GM15510 (cell line): ENCODE results near the gene PTPRF.

Source experiments
- POLR2A ChIP-seq: IDR thresholded peaks from 3 replicates; pipeline ENCODE4 v1.6.1; 2011; ENCODE audit warnings: borderline replicate concordance; ENCODE audit not compliant: insufficient read length; ENCODE audit errors: extremely low read depth

Gene PTPRF

DNA sequence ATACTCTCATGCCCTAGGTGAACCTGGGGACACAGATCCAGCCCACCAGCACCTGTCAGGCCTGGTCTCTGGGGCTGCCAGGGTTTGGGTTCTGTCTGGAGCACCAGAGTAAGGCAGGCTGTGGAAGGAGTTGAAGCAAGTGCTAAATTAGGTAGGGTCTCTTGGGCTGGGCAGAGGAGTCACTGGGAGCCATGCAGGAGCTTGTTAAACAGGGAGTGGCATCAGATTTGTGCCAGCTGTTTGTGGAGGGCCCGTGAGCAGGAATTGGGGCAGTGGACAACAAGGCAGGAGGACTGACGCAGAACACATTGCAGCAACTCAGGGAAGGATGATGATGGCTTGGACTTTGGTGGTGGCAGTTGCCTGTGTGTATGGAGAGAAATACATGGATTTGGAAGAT is 56.3 kb downstream of the PTPRF start:
- no peak for TF ChIP-seq POLR2A

DNA sequence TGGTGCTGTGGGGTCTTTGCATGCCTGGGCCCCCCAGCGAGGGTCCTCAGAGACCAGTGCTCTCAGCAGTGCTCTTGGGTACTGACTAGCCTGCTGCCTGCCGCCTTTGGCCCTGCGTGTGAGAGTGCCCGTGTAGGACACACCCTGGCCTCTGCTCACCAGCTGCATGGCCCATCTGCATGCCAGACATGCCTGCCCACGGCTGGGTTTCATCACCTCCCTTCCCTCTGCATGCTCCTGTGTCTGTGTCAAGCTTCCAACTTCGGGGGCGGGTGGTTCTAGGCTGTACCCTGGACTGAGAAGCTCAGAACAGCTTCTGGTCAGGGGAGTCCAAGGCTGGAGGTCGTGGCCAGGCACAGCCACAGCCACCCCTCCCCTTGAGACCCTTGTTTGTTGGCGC is 56.9 kb downstream of the PTPRF start:
- no peak for TF ChIP-seq POLR2A

GRCh38 chr1:43588592-43588991 is 57.9 kb downstream of the PTPRF start:
- no peak for TF ChIP-seq POLR2A

DNA sequence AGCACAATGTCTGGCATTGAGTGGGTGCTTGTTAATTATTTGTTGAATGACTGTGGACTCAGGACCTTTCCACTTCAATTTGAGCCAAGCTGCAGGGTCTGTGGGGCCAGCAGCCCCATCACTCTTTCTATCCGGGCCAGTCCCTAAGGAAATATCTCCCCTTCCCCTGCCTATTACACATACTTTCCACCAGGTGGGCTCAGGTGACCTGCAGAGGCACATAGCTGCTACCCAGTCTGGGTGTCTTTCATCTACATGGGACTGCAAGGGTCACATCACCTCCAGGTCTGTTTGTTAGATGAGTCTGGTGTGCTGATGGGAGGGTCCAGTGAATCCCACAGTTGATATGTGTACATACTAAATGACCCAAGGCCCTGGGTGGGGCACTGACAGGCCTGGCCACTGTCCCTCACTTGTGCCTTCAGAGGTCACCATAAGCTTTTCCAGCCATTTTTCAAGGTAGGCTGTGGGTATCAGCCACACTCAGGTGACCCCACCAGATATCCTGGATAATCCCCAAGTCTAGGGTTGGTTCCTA is 59.8 kb downstream of the PTPRF start:
- no peak for TF ChIP-seq POLR2A

DNA sequence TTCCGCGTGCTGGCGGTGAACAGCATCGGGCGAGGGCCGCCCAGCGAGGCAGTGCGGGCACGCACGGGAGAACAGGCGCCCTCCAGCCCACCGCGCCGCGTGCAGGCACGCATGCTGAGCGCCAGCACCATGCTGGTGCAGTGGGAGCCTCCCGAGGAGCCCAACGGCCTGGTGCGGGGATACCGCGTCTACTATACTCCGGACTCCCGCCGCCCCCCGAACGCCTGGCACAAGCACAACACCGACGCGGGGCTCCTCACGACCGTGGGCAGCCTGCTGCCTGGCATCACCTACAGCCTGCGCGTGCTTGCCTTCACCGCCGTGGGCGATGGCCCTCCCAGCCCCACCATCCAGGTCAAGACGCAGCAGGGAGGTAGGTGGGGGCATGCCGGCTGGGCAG is 60.5 kb downstream of the PTPRF start:
- no peak for TF ChIP-seq POLR2A

DNA sequence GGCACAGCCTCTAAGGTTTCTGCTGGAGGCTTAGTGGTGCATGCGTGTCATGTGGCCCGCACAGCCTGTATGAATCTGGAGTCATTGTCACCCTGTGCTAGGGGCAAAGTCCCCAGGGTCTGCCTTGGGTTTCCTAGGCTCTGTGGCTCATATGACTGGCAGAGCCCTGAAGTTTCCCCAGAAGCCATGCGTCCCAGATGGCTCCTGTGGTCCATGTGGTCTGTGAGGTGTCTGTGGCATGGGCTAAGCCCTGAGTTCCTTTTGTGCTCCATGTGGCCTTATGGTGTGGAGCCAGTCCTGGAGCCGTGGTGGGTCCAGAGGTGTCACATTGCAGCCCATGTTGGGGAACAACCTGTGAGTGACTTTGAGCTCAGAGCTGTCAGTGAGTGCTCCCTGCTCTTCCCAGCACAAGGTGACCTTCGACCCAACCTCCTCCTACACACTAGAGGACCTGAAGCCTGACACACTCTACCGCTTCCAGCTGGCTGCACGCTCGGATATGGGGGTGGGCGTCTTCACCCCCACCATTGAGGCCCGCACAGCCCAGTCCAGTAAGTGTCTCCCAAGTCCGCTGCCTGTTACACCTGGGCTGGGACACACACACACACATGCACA is 61.5 kb downstream of the PTPRF start:
- no peak for TF ChIP-seq POLR2A

GRCh38 chr1:43592974-43593683 is 62.4 kb downstream of the PTPRF start:
- TF ChIP-seq POLR2A, result no peak

- TF ChIP-seq POLR2A, result no peak
Measured at GRCh38 chr1:43596579-43596978, 65.9 kb downstream of the PTPRF start.

DNA sequence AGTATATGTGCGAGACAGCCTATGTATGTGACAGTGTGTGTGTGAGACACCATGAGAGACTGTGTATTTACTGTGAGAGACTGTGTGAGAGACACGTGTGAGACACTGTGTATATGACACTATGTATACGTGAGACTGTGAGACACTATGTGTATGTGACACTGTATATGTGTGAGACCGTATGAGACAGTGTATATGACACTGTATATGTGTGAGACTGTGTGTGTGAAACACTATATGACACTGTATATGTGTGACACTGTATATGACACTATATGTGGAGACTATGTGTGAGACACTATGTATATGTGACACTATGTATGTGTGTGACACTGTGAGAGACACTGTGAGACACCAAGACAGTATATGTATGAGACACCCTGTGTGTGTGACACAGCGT is 66.3 kb downstream of the PTPRF start:
- TF ChIP-seq POLR2A, result no peak

DNA sequence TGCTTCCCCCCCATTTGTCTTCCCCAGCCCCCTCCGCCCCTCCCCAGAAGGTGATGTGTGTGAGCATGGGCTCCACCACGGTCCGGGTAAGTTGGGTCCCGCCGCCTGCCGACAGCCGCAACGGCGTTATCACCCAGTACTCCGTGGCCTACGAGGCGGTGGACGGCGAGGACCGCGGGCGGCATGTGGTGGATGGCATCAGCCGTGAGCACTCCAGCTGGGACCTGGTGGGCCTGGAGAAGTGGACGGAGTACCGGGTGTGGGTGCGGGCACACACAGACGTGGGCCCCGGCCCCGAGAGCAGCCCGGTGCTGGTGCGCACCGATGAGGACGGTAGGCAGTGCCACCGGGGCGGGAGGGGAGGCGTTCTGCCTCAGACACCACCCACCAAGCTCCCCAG is 67.0 kb downstream of the PTPRF start:
- no peak for TF ChIP-seq POLR2A

DNA sequence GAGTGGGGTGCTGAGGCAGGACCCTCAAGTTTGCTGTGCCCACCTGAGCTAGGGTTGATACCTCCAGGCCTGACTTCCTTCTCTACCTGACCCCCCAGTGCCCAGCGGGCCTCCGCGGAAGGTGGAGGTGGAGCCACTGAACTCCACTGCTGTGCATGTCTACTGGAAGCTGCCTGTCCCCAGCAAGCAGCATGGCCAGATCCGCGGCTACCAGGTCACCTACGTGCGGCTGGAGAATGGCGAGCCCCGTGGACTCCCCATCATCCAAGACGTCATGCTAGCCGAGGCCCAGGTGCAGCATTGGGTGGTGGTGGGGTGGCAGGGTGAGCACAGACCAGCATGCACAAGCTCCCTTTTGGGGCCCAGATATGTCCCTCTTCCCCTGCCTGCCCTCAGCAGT is 67.9 kb downstream of the PTPRF start:
- TF ChIP-seq POLR2A, result no peak

GRCh38 chr1:43600033-43601020 is 69.6 kb downstream of the PTPRF start:
- TF ChIP-seq POLR2A, result no peak

- no peak for TF ChIP-seq POLR2A
Measured at GRCh38 chr1:43602990-43603389, 72.3 kb downstream of the PTPRF start.

DNA sequence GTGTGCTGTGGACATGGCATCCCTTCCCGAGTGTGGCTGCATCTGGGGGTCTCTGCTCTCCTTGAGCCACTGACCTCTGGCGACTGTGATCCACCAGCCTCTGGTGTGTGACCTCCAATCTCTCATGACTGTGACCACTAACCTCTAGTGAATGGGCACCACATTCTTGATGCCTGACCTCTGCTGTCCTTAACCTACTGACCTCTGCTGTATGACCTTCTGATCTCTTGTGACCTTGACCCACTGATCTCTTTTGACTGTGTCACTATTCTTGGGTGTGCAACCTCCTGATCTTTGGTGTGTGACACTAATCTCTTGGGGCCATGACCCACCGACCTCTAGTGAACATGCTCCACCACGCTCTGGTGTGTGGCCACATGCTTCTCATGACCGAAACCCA is 73.5 kb downstream of the PTPRF start:
- no peak for TF ChIP-seq POLR2A

DNA sequence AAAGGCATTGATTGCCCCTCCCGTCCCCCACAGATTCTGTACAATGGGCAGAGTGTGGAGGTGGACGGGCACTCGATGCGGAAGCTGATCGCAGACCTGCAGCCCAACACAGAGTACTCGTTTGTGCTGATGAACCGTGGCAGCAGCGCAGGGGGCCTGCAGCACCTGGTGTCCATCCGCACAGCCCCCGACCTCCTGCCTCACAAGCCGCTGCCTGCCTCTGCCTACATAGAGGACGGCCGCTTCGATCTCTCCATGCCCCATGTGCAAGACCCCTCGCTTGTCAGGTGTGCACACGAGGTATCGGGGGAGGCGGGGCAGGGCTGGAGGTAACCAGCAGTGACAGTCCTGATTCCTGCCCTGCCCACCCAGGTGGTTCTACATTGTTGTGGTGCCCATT is 74.5 kb downstream of the PTPRF start:
- no peak for TF ChIP-seq POLR2A
